Measurements from ENCODE around the gene GRID2.
"Not testable (repeated sequence)": the region's sequence is repeated elsewhere in the genome, so short reads cannot be mapped to it uniquely, and the experiment has no call there.

The GRID2 gene

GRCh38 chr4:93578942-93579341 is 1275.2 kb downstream of the GRID2 start:
- no peak for DNase-seq
- intact Hi-C loops (cut with DNase I), result no loop called here

DNA sequence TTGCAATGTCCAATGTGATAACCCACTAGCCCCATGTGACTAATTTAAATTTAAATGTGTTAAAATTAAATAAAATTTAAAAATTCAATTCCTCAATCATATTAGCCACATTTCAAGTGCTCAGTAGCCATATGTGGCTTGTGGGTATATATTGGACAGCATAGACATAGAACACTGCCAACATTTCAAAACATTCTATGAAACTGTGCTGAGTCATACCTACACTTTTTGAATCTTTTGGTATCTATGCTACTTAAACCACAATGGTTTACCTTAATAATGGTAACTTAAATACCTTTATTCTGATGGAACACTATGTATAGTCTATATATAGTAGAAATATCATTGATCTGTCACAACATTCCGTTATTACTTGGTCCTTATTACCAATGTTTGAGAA is 1301.4 kb downstream of the GRID2 start:
- intact Hi-C loops (cut with DNase I), result no loop called here
- no peak for DNase-seq

DNA sequence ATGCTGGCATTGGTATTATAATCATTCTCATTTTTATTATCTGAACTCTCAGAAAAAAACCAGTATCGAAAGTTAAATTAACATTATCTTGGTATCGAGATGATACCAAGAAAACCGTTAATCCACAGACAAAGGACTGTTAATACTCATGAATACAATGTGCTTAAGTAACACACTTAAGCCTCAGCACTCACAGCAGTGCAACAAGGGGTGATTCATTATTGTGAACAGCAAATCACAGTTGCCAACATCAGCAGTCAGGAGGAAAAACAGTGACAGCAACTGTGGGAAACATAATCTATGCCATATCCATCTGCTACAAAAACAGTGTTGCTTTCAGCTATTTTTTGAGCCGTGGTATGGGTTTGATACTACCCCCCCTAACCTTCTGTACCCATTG is 1313.8 kb downstream of the GRID2 start:
- no peak for DNase-seq
- intact Hi-C loops (cut with DNase I), result no loop called here

DNA sequence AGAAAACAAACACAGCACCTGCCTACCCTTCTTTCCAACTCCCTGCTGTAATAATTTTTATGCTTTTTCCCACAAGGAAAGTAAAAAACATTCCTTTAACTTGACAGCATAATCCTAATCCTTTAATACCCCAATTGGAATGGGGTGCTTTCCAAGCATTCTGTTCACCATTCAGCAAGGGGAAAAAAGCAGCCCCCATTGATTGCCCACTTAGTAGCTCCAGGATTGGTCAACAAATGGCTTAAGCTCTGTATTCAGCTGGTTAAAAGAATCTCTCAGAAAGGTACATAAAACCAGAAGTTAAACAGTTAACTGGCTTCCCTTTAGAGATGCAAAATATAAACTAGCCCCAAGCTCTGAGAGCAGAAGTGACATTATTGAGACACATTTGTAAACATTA is 1330.0 kb downstream of the GRID2 start:
- DNase-seq, result no peak
- intact Hi-C loops (cut with DNase I), result no loop called here

DNA sequence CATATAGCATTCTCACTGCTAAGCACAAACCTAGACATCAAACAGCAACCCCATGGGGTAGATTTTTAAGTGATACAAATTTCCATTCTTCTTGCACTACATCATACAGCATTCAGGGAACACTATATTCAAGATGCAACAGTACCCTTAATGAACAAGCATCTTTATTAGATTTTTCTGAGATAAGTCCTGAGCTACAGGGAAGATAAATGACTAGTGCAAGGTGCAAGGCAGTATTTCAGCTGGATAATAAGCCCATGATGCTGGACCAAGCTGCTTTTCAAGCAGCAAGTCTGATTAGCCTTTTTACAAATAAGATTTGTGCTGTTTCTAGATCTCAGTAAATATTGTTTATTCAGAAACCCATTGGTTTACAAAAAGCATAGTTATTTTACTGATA is 1332.2 kb downstream of the GRID2 start:
- DNase-seq, result no peak
- intact Hi-C loops (cut with DNase I), result no loop called here

- intact Hi-C loops (cut with DNase I), result no loop called here
- no peak for DNase-seq
These were observed 1341.4 kb downstream of the GRID2 start for GRCh38 chr4:93645120-93645519.

- no peak for DNase-seq
- intact Hi-C loops (cut with DNase I), result no loop called here
These were observed 1342.6 kb downstream of the GRID2 start for GRCh38 chr4:93646233-93646930.

DNA sequence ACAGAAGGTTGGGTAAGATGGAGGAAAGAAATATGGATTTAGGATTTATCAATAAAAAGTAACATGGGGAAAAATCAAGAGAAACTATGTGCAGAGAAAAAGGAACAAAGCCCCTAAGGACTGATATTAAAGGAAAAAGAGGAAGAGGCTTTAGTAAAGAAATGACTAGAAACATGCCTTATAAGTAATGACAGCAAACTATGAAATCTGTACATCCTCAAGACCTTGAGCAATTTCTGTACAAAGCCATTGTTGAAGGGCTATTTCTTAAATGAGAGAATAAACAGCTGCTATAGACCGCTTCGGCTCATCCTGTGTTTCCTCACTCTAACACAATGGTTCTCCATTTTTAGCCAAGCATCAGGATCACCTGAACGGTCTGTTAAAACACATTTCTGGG is 1344.5 kb downstream of the GRID2 start:
- intact Hi-C loops (cut with DNase I), result no loop called here
- no peak for DNase-seq

- DNase-seq, result no peak
- intact Hi-C loops (cut with DNase I), result no loop called here
These were observed 1346.1 kb downstream of the GRID2 start for GRCh38 chr4:93649828-93650227.

- DNase-seq, result no peak
- intact Hi-C loops (cut with DNase I), result no loop called here
These were observed 1350.4 kb downstream of the GRID2 start for GRCh38 chr4:93654211-93654610.

DNA sequence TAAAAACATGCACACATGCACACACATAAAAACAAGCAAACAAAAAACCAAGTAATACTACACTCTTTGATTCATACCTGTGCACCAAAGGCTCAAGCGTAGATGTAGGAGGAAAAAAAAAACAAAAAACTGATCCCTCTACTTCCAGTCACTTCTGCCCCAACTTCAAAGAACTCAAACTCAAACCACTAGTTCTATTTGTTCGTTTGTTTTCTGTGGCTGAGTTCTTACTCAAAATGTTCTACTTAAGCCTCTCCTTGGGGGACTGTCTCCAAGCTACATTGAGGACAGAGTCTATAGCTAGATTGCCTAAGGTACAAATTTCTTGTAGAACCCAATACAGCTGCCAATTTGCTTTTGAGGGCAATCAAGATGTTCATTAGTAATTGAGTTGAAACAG is 1353.8 kb downstream of the GRID2 start:
- DNase-seq, result no peak
- intact Hi-C loops (cut with DNase I), result no loop called here

DNA sequence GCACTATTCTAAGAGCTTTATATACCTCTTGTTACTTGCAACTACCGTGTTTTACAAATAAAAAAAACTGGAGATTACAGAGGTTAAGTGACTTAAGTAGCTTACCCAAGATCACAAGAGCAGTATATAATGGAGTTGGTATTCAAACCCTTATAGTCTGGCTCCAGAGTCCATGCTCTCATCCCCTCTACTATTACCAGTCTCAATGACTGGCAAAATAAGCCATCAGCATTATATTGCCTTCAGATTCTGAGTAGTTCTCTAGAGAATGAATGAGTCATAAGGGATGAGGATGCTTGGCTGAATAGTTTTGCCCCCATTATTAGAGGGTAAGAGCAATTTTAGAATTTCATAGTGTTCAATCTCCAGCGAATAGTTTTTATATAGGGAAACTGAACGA is 1354.7 kb downstream of the GRID2 start:
- no peak for DNase-seq
- intact Hi-C loops (cut with DNase I), result no loop called here

- no peak for DNase-seq
- intact Hi-C loops (cut with DNase I), result no loop called here
These were observed 1355.9 kb downstream of the GRID2 start for GRCh38 chr4:93659629-93660028.

GRCh38 chr4:93660036-93660435 is 1356.3 kb downstream of the GRID2 start:
- intact Hi-C loops (cut with DNase I), result no loop called here
- no peak for DNase-seq

- no peak for DNase-seq
- intact Hi-C loops (cut with DNase I), result no loop called here
These were observed 1366.7 kb downstream of the GRID2 start for GRCh38 chr4:93670434-93670833.

GRCh38 chr4:93671093-93671492 is 1367.3 kb downstream of the GRID2 start:
- intact Hi-C loops (cut with DNase I), result no loop called here
- DNase-seq, result no peak

DNA sequence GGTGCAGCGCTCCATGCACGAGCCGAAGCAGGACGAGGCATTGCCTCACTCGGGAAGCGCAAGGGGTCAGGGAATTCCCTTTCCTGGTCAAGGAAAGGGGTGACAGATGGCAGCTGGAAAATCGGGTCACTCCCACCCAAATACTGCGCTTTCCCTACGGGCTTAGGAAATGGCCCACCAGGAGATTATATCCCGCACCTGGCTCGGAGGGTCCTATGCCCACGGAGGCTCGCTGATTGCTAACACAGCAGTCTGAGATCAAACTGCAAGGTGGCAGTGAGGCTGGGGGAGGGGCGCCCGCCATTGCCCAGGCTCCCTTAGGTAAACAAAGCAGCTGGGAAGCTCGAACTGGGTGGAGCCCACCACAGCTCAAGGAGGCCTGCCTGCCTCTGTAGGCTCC is 1373.2 kb downstream of the GRID2 start:
- intact Hi-C loops (cut with DNase I), result not testable (repeated sequence)
- DNase-seq, result peak in 1 of 10 donors; percentile 58

- DNase-seq, result no peak
These were observed 1380.8 kb downstream of the GRID2 start for GRCh38 chr4:93684571-93684970.

DNA sequence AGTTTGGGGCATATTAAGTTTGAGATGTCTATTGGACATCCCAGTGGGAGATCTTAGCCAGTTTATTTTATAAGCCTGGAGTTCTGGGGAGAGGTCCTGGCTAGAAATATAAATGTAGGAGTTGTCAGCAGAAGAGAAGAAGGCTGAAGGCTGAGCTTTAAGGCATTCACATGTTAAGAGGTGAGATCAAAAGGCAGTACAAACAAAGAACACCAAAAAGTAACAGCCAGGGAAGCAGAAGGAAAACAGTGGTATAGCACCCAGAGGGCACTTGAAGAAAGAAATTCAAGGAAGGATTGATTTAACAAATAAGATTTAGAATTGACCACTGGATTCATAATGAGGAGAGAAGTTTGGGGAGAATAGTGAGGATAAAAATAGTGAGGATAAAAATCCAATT is 1383.5 kb downstream of the GRID2 start:
- intact Hi-C loops (cut with DNase I), result no loop called here
- no peak for DNase-seq

More at GRCh38 chr4:93684571-93684970, 1380.8 kb downstream of the GRID2 start:
- intact Hi-C loops (cut with DNase I), result no loop called here

GRCh38 chr4:93688978-93689377 is 1385.2 kb downstream of the GRID2 start:
- no peak for DNase-seq
- intact Hi-C loops (cut with DNase I), result no loop called here

DNA sequence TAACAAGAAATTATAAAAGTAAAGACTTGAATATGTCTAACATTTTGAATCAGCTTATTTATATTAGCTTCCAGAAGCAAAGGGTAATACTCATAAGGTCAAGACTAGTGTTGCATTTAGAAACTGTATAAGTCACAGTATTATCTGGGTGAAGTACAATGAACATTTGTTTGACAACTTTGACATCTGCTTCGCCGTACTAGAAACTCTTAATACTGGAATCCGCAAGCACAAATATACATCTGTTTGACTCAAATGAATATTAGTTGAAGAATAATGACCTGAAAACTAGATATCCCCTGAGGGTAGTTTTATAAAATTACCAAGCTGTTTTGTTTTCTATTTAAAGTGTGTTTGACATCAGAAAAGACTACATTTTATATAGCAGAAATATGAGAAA is 1389.4 kb downstream of the GRID2 start:
- intact Hi-C loops (cut with DNase I), result no loop called here
- DNase-seq, result no peak

DNA sequence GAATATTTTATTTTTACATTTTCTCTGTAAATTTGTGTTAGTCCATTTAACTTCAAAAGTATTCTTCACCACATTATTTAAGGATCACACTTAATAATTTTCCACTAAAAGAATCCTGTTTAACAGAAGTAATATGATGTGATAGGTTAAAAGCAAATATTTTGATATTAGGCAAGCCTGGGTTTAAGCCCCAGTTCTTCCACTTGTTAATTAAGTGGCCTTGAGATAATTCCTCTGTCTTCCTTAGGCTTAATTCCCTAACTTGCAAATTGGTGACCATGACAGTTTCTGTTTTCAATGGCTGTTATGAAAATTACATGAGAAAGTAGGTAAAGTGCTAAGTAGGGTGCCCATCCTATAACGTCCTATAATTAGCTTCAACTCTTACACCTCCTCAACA is 1394.9 kb downstream of the GRID2 start:
- intact Hi-C loops (cut with DNase I), result no loop called here
- no peak for DNase-seq

- no peak for DNase-seq
- intact Hi-C loops (cut with DNase I), result no loop called here
These were observed 1396.8 kb downstream of the GRID2 start for GRCh38 chr4:93700571-93700970.
